HEK293 (cell line): ENCODE results near the gene MAML3.

Source experiments
- YY1 ChIP-seq: fragments of 450-650 bp; formaldehyde crosslinking; IDR thresholded peaks from 2 replicates; pipeline ENCODE4 v1.5.1; 2018; ENCODE audit warnings: missing biosample characterization, missing genetic modification characterization
- ZBTB17 ChIP-seq: fragments of 450-650 bp; formaldehyde crosslinking; IDR thresholded peaks from 2 replicates; pipeline ENCODE4 v1.5.1; 2016; ENCODE audit warnings: missing biosample characterization, missing genetic modification characterization
- ZNF707 ChIP-seq: fragments of 450-650 bp; formaldehyde crosslinking; IDR thresholded peaks from 2 replicates; pipeline ENCODE4 v1.5.1; 2016; ENCODE audit warnings: missing biosample characterization, missing genetic modification characterization

DNA sequence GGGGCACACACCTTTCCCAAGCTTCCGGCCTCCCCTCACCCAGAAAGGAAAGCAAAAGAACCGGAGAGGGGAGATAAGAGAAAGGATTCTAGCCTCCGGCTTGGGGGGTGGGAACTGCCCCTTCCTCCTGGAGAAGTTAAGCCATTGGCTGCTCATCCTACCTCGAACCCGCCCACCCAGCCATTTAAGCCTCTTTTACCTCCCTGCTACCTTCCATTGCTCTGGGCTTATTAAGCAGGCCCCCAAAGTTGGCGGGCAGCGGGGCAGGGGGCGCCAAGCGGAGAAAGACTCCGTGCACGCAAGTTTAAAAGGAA lies 2.3 kb downstream of the MAML3 start:
- peak; percentile 37; the same call in 1 of the 2 replicates for TF ChIP-seq ZBTB17 (tag by site-specific recombination)
- no peak for TF ChIP-seq ZNF707 (tag by site-specific recombination)
- no peak for TF ChIP-seq YY1 (tag by site-specific recombination)
